HCT116 (cell line): ENCODE measurements around the gene CTNNA2. TPM values are rescaled to one million over a fixed set of nuclear protein-coding genes. Genes with fewer than 3 reads are reported as not detected.

Experiments used
- ATAC-seq: fragments of 200-7000 bp; cut with Tn5 transposase; 2 replicates; pipeline ENCODE4 v1.9.1; 2020; ENCODE audit warnings: mild to moderate bottlenecking, moderate library complexity
- BruUV-seq: library from RNA; stranded (reverse); fragments of 400-500 nt; replicated peaks from 2 replicates; lab custom pipeline; 2021; lab: Mats Ljungman, UMichigan
- CTCF ChIA-PET: fragments of 300-600 bp; sonication (Branson Sonifier 250); formaldehyde crosslinking; loops from one replicate; lab custom pipeline; 2021; ENCODE audit warnings: antibody characterized with exemption; lab: Charles Lee
- POLR2A ChIA-PET: fragments of 300-600, 350-600 bp; sonication (Branson Sonifier 250); formaldehyde crosslinking; loops from one replicate; lab custom pipeline; 2021; ENCODE audit warnings: antibody characterized with exemption; lab: Charles Lee
- RAD21 ChIA-PET, 2 experiments: fragments of 300-600 bp; sonication (Branson Sonifier 250); formaldehyde crosslinking; loops; one replicate each; lab custom pipeline; 2023; ENCODE audit warnings: low total read pairs in 2 of 2; ENCODE audit not compliant: uncharacterized antibody in 2 of 2, unreplicated experiment in 2 of 2, low non-redundant PET in 1 of 2; lab: Charles Lee
- DNase-seq: peaks from one replicate; pipeline ENCODE4 v3.0.0-alpha.2; 2010; ENCODE audit warnings: low read depth, low spot score
- H2AFZ ChIP-seq: fragments of 200-600 bp; shearing (Covaris generic), sonication (generic); 2 replicates; pipeline ENCODE4 v1.6.1; 2017; ENCODE audit warnings: low read depth, mixed run types, mixed read lengths, antibody characterized with exemption, low read length; ENCODE audit not compliant: poor library complexity, severe bottlenecking
- H3K27ac ChIP-seq: 2 replicates; pipeline ENCODE4 v1.5.1; 2012; ENCODE audit warnings: low read depth, low read length
- H3K27me3 ChIP-seq: fragments of 200-600 bp; sonication (generic); 2 replicates; pipeline ENCODE4 v1.6.1; 2016; ENCODE audit warnings: mixed run types, low read length, mixed read lengths; ENCODE audit not compliant: insufficient read depth
- H3K36me3 ChIP-seq, 2 experiments: fragments of 200-500 bp in 1 of 2; fragments of 200-600 bp in 1 of 2; sonication (Bioruptor generic) in 1 of 2; sonication (generic) in 1 of 2; 2 replicates each; pipeline versions ENCODE4 v1.5.1 to v1.6.1; 2014 to 2016; ENCODE audit warnings: low read length in 2 of 2, inconsistent platforms in 1 of 2, mixed read lengths in 1 of 2, mixed run types in 1 of 2; ENCODE audit not compliant: insufficient read depth in 2 of 2, control insufficient read depth in 1 of 2
- H3K4me1 ChIP-seq, 2 experiments: fragments of 200-600 bp in 1 of 2; sonication (generic) in 1 of 2; 2 replicates each; pipeline versions ENCODE4 v1.5.1 to v1.6.1; 2012 to 2017; ENCODE audit warnings: low read length in 2 of 2, inconsistent platforms in 1 of 2, mild to moderate bottlenecking in 1 of 2, mixed read lengths in 1 of 2, mixed run types in 1 of 2, moderate library complexity in 1 of 2; ENCODE audit not compliant: insufficient read depth in 2 of 2, control insufficient read depth in 1 of 2
- H3K4me2 ChIP-seq: fragments of 200-600 bp; sonication (generic); 2 replicates; pipeline ENCODE4 v1.6.1; 2017; ENCODE audit warnings: mixed run types, low read length, mixed read lengths
- H3K4me3 ChIP-seq, 2 experiments: fragments of 200-600 bp in 1 of 2; sonication (generic) in 1 of 2; replicated peaks in 1 of 2; 2 replicates each; pipeline ENCODE4 v1.5.1; 2011 to 2016; ENCODE audit warnings: low read length in 2 of 2, control low read depth in 1 of 2, low read depth in 1 of 2, mild to moderate bottlenecking in 1 of 2, mixed read lengths in 1 of 2, mixed run types in 1 of 2
- H3K79me2 ChIP-seq: fragments of 200-600 bp; sonication (generic); 2 replicates; pipeline ENCODE4 v1.6.1; 2017; ENCODE audit warnings: mild to moderate bottlenecking, mixed run types, low read length, moderate library complexity, mixed read lengths; ENCODE audit not compliant: insufficient read depth
- H3K9ac ChIP-seq: fragments of 200-600 bp; sonication (generic); 2 replicates; pipeline ENCODE4 v1.6.1; 2016; ENCODE audit warnings: low read length, mixed read lengths
- H3K9me2 ChIP-seq: fragments of 200-600 bp; sonication (generic), shearing (Covaris generic); 2 replicates; pipeline ENCODE4 v1.6.1; 2017; ENCODE audit warnings: mixed run types, mild to moderate bottlenecking, moderate library complexity; ENCODE audit not compliant: insufficient read depth
- H3K9me3 ChIP-seq, 2 experiments: fragments of 200-500 bp in 1 of 2; fragments of 200-600 bp in 1 of 2; sonication (Bioruptor generic) in 1 of 2; sonication (generic) in 1 of 2; 2 replicates each; pipeline ENCODE4 v1.6.1; 2014 to 2017; ENCODE audit warnings: low read length in 2 of 2, mixed read lengths in 2 of 2, inconsistent platforms in 1 of 2, low read depth in 1 of 2, mild to moderate bottlenecking in 1 of 2, mixed run types in 1 of 2, moderate library complexity in 1 of 2; ENCODE audit not compliant: control insufficient read depth in 1 of 2, insufficient read depth in 1 of 2
- H4K20me1 ChIP-seq: fragments of 200-600 bp; sonication (generic), shearing (Covaris generic); 2 replicates; pipeline ENCODE4 v1.6.1; 2017; ENCODE audit warnings: mixed run types, mild to moderate bottlenecking, moderate library complexity; ENCODE audit not compliant: insufficient read depth
- CEBPB ChIP-seq: IDR thresholded peaks from 2 replicates; pipeline ENCODE4 v1.6.1; 2012; ENCODE audit warnings: low read depth
- EZH2phosphoT487 ChIP-seq: fragments of 200-600 bp; IDR thresholded peaks from 2 replicates; pipeline ENCODE4 v1.6.1; 2018; ENCODE audit warnings: antibody characterized with exemption, borderline replicate concordance
- JUND ChIP-seq: IDR thresholded peaks from 2 replicates; pipeline ENCODE4 v1.6.1; 2012
- POLR2AphosphoS5 ChIP-seq: IDR thresholded peaks from 2 replicates; pipeline ENCODE4 v1.6.1; 2011; ENCODE audit warnings: mild to moderate bottlenecking, low read depth, low read length, moderate library complexity
- RAD21 ChIP-seq: IDR thresholded peaks from 2 replicates; pipeline ENCODE4 v1.6.1; 2012; ENCODE audit warnings: low read depth, mild to moderate bottlenecking
- SIN3A ChIP-seq: IDR thresholded peaks from 2 replicates; pipeline ENCODE4 v1.6.1; 2012; ENCODE audit warnings: low read depth
- SP1 ChIP-seq: IDR thresholded peaks from 2 replicates; pipeline ENCODE4 v1.6.1; 2012; ENCODE audit warnings: low read depth
- intact Hi-C: fragments of 100-400 bp; cut with micrococcal nuclease; formaldehyde crosslinking; loops from 2 replicates; pipeline ENCODE4 v1.10.0; 2022
- total RNA-seq: library from RNA; stranded (reverse); gene quantifications from one replicate; pipeline ENCODE4 v1.2.1, GENCODE V29; 2021; ENCODE audit not compliant: unreplicated experiment
- TF ChIP-seq, protein P1 (sequence below): IDR thresholded peaks from 2 replicates; pipeline ENCODE4 v1.6.1; 2012
- TF ChIP-seq, protein P2 (sequence below): IDR thresholded peaks from 2 replicates; pipeline ENCODE4 v1.6.1; 2012; ENCODE audit warnings: low read depth
- TF ChIP-seq, protein P3 (sequence below): IDR thresholded peaks from 2 replicates; pipeline ENCODE4 v1.6.1; 2012
- TF ChIP-seq, protein P4 (sequence below), 3 experiments: fragments of 200-600 bp in 1 of 3; sonication (generic) in 1 of 3; IDR thresholded peaks in 2 of 3; conservative IDR thresholded peaks in 1 of 3; 2 replicates each; pipeline ENCODE4 v1.5.1; 2012 to 2017; ENCODE audit warnings: low read depth in 2 of 3, low read length in 2 of 3, antibody characterized with exemption in 1 of 3, borderline replicate concordance in 1 of 3, control low read depth in 1 of 3, mild to moderate bottlenecking in 1 of 3, mixed read lengths in 1 of 3, mixed run types in 1 of 3, moderate library complexity in 1 of 3; ENCODE audit not compliant: insufficient read depth in 1 of 3

The CTNNA2 gene
- total RNA-seq, 1 experiment from 2014 or later: not detected

DNA sequence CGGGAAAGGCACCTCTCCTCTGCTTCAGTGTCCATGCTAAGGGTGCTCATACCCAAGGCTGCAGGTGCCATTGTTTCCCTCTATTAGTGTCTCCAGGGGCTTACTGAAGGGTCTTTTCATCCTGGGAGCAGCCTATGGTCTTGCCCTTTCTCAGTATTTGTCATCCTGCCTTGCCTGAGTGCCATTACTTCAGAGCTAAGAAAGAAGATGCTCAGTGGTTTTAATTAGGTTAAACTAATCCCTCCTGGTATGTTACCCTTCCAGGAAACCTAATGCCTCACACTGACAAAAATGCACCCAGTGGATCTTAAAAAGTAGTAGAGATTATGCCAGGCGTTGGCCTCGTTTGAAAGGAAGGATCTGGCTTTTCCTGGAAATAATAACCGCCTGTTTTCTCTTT, 640.3 kb downstream of the CTNNA2 start:
- no peak overlapping the region for H3K27ac ChIP-seq
- H3K9ac ChIP-seq: no peak overlapping the region
- no peaks in the 10 kb centered on the region for H3K9me2 ChIP-seq
- CTCF ChIA-PET: no interaction called here
- no peaks in the 10 kb centered on the region for H3K27me3 ChIP-seq
- no peak for DNase-seq
- no peaks in the 10 kb centered on the region for H3K79me2 ChIP-seq
- H2AFZ ChIP-seq: no peak overlapping the region
- no peak for ATAC-seq
- TF ChIP-seq, protein P1, sequence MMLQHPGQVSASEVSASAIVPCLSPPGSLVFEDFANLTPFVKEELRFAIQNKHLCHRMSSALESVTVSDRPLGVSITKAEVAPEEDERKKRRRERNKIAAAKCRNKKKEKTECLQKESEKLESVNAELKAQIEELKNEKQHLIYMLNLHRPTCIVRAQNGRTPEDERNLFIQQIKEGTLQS: no peak
- TF ChIP-seq SP1 (no peak), POLR2AphosphoS5 (no peak), EZH2phosphoT487 (no peak), CEBPB (no peak), SIN3A (no peak), RAD21 (no peak), JUND (no peak)
- TF ChIP-seq, protein P2, sequence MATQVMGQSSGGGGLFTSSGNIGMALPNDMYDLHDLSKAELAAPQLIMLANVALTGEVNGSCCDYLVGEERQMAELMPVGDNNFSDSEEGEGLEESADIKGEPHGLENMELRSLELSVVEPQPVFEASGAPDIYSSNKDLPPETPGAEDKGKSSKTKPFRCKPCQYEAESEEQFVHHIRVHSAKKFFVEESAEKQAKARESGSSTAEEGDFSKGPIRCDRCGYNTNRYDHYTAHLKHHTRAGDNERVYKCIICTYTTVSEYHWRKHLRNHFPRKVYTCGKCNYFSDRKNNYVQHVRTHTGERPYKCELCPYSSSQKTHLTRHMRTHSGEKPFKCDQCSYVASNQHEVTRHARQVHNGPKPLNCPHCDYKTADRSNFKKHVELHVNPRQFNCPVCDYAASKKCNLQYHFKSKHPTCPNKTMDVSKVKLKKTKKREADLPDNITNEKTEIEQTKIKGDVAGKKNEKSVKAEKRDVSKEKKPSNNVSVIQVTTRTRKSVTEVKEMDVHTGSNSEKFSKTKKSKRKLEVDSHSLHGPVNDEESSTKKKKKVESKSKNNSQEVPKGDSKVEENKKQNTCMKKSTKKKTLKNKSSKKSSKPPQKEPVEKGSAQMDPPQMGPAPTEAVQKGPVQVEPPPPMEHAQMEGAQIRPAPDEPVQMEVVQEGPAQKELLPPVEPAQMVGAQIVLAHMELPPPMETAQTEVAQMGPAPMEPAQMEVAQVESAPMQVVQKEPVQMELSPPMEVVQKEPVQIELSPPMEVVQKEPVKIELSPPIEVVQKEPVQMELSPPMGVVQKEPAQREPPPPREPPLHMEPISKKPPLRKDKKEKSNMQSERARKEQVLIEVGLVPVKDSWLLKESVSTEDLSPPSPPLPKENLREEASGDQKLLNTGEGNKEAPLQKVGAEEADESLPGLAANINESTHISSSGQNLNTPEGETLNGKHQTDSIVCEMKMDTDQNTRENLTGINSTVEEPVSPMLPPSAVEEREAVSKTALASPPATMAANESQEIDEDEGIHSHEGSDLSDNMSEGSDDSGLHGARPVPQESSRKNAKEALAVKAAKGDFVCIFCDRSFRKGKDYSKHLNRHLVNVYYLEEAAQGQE: no peak
- TF ChIP-seq, protein P3, sequence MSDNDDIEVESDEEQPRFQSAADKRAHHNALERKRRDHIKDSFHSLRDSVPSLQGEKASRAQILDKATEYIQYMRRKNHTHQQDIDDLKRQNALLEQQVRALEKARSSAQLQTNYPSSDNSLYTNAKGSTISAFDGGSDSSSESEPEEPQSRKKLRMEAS: no peak
- TF ChIP-seq, protein P4, sequence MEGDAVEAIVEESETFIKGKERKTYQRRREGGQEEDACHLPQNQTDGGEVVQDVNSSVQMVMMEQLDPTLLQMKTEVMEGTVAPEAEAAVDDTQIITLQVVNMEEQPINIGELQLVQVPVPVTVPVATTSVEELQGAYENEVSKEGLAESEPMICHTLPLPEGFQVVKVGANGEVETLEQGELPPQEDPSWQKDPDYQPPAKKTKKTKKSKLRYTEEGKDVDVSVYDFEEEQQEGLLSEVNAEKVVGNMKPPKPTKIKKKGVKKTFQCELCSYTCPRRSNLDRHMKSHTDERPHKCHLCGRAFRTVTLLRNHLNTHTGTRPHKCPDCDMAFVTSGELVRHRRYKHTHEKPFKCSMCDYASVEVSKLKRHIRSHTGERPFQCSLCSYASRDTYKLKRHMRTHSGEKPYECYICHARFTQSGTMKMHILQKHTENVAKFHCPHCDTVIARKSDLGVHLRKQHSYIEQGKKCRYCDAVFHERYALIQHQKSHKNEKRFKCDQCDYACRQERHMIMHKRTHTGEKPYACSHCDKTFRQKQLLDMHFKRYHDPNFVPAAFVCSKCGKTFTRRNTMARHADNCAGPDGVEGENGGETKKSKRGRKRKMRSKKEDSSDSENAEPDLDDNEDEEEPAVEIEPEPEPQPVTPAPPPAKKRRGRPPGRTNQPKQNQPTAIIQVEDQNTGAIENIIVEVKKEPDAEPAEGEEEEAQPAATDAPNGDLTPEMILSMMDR (IDR thresholded peaks at IDR 0.05 in 2 of 3, conservative IDR thresholded peaks at IDR 0.05 in 1 of 3; ENCODE audit: borderline replicate concordance in 1 of 3, insufficient read depth in 1 of 3, low read depth in 2 of 3, low read length in 2 of 3): no peak
- BruUV-seq: no TSS peak
- H3K4me3 ChIP-seq: no peak overlapping the region
- no peaks in the 10 kb centered on the region for H3K36me3 ChIP-seq
- RAD21 ChIA-PET: no interaction called here
- H3K4me2 ChIP-seq: no peak overlapping the region
- intact Hi-C loops: no loop called here
- no peaks in the 10 kb centered on the region for H4K20me1 ChIP-seq
- H3K4me1 ChIP-seq: no peaks in the 10 kb centered on the region
- H3K9me3 ChIP-seq: peaks cover 0 to 5% of the 10 kb centered on the region in 2 experiments; a peak in 2 of 4 replicates
- POLR2A ChIA-PET: no interaction called here
